Peyer's patch (tissue), 4 donors: ENCODE results near the gene SHOC1. TPM values are rescaled to one million over a fixed set of nuclear protein-coding genes. Genes with fewer than 3 reads are reported as not detected.

Experiments used
- DNase-seq, 3 donors: peaks; one replicate each; pipeline ENCODE4 v3.0.0-alpha.2; 2017 to 2019
- H3K27ac ChIP-seq, 4 donors: fragments of 200-600 bp; sonication (generic); one replicate each; pipeline ENCODE4 v1.5.1; 2016 to 2019
- H3K27me3 ChIP-seq, 2 donors: fragments of 200-600 bp; sonication (generic); one replicate each; pipeline ENCODE4 v1.5.1; 2019
- H3K36me3 ChIP-seq, 3 donors: fragments of 200-600 bp; sonication (generic); one replicate each; pipeline ENCODE4 v1.5.1; 2016 to 2019
- H3K4me1 ChIP-seq, 4 donors: fragments of 200-600 bp; sonication (generic); one replicate each; pipeline ENCODE4 v1.5.1; 2016 to 2019
- H3K4me3 ChIP-seq, 4 donors: fragments of 200-600 bp; sonication (generic); 1 replicate in 3 of 4; 2 replicates in 1 of 4; pipeline ENCODE4 v1.5.1; 2016 to 2019; ENCODE audit warnings: mild to moderate bottlenecking in 1 of 4
- H3K9me3 ChIP-seq, 4 donors: fragments of 200-600 bp; sonication (generic); one replicate each; pipeline ENCODE4 v1.5.1; 2016 to 2019; ENCODE audit warnings: mild to moderate bottlenecking in 1 of 4
- POLR2A ChIP-seq, 2 donors: fragments of 450-650 bp; IDR thresholded peaks; one replicate each; pipeline ENCODE4 v1.5.1; 2017; ENCODE audit warnings: antibody characterized with exemption in 2 of 2, mild to moderate bottlenecking in 2 of 2, moderate library complexity in 2 of 2
- total RNA-seq, 4 donors: library from RNA; depleted of rRNA; stranded (reverse); fragments of >200 nt; gene quantifications; one replicate each; pipeline ENCODE4 v1.1.0, GENCODE V29; 2016
- TF ChIP-seq, protein P1 (sequence below), 6 experiments: fragments of 450-650 bp in 4 of 6; fragments of 200-600 bp in 2 of 6; sonication (generic) in 1 of 6; IDR thresholded peaks; one replicate each; pipeline ENCODE4 v1.5.1; 2017 to 2019; ENCODE audit warnings: antibody characterized with exemption in 6 of 6, mild to moderate bottlenecking in 3 of 6, moderate library complexity in 1 of 6

SHOC1 gene
- not detected for total RNA-seq

DNA sequence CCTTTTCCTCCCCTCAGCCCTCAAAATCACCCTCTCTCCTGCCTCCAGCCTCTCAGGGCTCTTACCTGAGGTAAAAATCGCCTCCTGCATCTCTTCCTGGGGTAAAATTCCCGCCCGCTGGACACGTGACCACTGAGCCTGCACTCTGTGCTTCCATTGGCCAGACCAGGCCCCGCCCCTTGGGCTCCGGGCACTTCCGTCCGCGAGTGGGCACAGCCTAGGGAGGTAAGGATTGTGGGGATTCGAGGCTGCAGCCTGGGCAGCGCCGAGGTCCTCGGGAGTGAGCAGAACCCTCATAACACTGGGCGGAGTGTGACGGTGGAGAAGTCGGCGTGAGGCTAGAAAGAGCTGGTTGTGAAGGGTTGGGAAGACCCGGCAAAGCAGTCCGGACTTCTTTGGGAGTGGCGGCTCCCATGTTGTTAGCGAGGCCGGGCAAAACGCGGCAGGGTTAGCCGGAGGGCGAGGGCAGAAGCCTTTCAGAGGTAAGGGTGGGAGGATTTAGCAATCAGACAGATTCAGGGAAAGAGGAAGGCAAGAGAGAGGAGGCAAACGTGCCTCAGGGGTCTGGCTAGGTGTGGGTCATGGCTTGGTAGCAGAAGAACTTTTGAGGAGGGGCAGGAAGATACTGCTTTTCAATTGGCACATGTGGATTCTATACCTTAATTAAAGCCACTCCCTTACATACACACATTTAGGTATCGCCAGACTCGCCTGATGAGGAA lies at the start of gene SHOC1:
SHOC1 (minus strand) TSS at position 103 of the 722 bp plus-strand sequence. CDS start 3,519 bp downstream, outside the sequence.
- no peak within 1 kb of the TSS for H3K4me3 ChIP-seq
- DNase-seq, result peak in 1 of 3 donors; percentile 56
- H3K36me3 ChIP-seq, result no peaks in the 10 kb centered on the region
- no peaks in the 10 kb centered on the region for H3K4me1 ChIP-seq
- TF ChIP-seq, protein P1, sequence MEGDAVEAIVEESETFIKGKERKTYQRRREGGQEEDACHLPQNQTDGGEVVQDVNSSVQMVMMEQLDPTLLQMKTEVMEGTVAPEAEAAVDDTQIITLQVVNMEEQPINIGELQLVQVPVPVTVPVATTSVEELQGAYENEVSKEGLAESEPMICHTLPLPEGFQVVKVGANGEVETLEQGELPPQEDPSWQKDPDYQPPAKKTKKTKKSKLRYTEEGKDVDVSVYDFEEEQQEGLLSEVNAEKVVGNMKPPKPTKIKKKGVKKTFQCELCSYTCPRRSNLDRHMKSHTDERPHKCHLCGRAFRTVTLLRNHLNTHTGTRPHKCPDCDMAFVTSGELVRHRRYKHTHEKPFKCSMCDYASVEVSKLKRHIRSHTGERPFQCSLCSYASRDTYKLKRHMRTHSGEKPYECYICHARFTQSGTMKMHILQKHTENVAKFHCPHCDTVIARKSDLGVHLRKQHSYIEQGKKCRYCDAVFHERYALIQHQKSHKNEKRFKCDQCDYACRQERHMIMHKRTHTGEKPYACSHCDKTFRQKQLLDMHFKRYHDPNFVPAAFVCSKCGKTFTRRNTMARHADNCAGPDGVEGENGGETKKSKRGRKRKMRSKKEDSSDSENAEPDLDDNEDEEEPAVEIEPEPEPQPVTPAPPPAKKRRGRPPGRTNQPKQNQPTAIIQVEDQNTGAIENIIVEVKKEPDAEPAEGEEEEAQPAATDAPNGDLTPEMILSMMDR (IDR thresholded peaks at IDR 0.05), result no peak
- no peak for TF ChIP-seq POLR2A (IDR thresholded peaks at IDR 0.05)
- H3K9me3 ChIP-seq, result no peaks in the 10 kb centered on the region
- H3K27me3 ChIP-seq, result no peaks in the 10 kb centered on the region
- H3K27ac ChIP-seq, result no peak within 1 kb of the TSS

DNA sequence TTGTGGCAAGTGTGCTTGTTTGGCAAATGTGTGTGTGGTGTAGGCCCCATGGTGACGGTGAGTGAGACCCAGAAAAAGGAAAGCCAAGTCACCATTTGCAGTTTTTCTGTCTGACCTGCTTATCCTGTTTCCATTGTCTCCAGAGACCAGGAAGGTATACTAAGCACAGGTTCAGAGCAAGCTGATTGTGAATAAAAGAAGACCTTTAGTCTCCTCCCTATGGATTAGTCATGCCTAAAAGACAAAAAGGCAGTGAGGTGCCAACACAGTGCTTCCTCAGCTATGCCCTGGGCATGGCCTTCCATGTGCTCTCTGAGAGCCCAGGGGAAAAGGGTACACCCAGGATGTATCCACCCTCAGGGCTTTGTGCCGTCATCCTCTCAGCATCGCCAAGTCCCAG lies 49.2 kb upstream of the SHOC1 start:
- Histone ChIP-seq H3K4me3 (no peak overlapping the region), H3K9me3 (no peaks in the 10 kb centered on the region), H3K4me1 (peaks cover 0 to 9% (median 0%) of the 10 kb centered on the region in 4 donors), H3K36me3 (no peaks in the 10 kb centered on the region), H3K27me3 (no peaks in the 10 kb centered on the region), H3K27ac (no peak overlapping the region)
- no peak for TF ChIP-seq POLR2A (IDR thresholded peaks at IDR 0.05)
- TF ChIP-seq, protein P1 (IDR thresholded peaks at IDR 0.05), result no peak
- DNase-seq, result no peak

DNA sequence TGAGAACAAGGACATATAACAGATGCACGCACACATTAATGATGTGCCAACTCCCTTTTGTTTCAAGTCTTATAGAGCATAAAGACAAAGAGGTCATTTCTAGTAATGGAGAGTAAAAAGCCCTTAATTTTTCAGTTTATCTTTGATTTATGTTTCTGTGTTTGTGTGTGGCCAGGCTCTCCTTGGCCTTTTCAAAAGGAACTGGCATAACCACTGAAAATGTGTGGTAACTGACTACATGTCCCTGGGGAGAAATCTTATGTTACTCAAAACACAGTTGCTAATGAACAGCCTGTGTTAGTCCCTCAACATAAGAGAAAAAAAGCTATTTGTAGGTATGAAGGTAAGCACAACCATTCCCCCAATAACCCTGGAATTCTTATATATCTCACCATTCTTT lies 47.6 kb upstream of the SHOC1 start:
- no peak overlapping the region for H3K27ac ChIP-seq
- peaks cover 0 to 9% (median 0%) of the 10 kb centered on the region in 4 donors for H3K4me1 ChIP-seq
- H3K9me3 ChIP-seq, result no peaks in the 10 kb centered on the region
- H3K27me3 ChIP-seq, result no peaks in the 10 kb centered on the region
- TF ChIP-seq, protein P1 (IDR thresholded peaks at IDR 0.05), result no peak
- TF ChIP-seq POLR2A (IDR thresholded peaks at IDR 0.05), result no peak
- H3K36me3 ChIP-seq, result no peaks in the 10 kb centered on the region
- no peak overlapping the region for H3K4me3 ChIP-seq
- no peak for DNase-seq

DNA sequence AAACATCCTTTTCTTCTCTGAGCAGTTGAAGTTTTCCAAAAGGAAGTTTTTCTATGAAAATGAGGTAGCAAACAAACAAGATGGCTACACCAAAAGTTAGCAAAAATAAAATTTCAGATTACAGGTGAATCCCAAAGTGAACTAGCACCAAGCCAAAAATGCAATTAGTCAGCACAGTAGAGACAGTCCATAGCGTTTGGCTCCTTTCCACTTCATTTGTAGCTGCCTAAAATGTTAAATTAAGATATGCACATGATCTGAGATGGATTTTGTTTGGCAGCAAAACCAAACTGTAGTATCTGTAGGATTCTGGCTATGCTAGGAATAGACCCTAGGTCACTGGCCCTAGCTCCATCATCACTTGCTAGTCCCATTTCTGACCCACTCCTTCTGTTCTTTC lies 45.7 kb upstream of the SHOC1 start:
- H3K4me1 ChIP-seq, result peaks cover 0 to 9% (median 0%) of the 10 kb centered on the region in 4 donors
- DNase-seq, result no peak
- no peaks in the 10 kb centered on the region for H3K9me3 ChIP-seq
- H3K27me3 ChIP-seq, result no peaks in the 10 kb centered on the region
- TF ChIP-seq, protein P1 (IDR thresholded peaks at IDR 0.05), result no peak
- TF ChIP-seq POLR2A (IDR thresholded peaks at IDR 0.05), result no peak
- no peak overlapping the region for H3K27ac ChIP-seq
- H3K4me3 ChIP-seq, result no peak overlapping the region
- no peaks in the 10 kb centered on the region for H3K36me3 ChIP-seq

DNA sequence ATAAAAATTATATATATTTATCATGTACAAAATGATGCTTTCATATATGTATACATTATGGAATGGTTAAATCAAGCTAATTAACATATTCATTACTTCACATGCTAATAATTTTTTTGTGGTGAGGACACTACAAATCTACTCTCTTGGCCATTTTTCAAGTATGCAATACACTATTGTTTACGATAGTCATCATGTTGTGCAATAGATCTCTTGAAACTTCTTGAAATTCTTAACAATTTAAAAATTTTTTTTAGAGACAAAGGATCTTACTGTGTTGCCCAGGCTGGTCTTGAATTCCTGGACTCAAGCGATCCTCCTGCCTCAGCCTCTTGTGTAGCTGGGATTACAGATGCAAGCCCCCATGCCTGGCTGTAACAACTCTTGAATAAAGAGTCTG lies 45.2 kb upstream of the SHOC1 start:
- no peaks in the 10 kb centered on the region for H3K36me3 ChIP-seq
- no peaks in the 10 kb centered on the region for H3K27me3 ChIP-seq
- no peak overlapping the region for H3K27ac ChIP-seq
- no peak for DNase-seq
- H3K4me1 ChIP-seq, result peaks cover 0 to 9% (median 0%) of the 10 kb centered on the region in 4 donors
- H3K4me3 ChIP-seq, result no peak overlapping the region
- TF ChIP-seq, protein P1 (IDR thresholded peaks at IDR 0.05), result no peak
- no peak for TF ChIP-seq POLR2A (IDR thresholded peaks at IDR 0.05)
- H3K9me3 ChIP-seq, result no peaks in the 10 kb centered on the region
